DND-41 (cell line): ENCODE results near the gene DPH1.

Experiments used
- ATAC-seq: fragments of 200-7000 bp; cut with Tn5 transposase; 3 replicates; pipeline ENCODE4 v1.9.1; 2021; ENCODE audit warnings: low read depth; ENCODE audit not compliant: insufficient read depth
- DNase-seq: peaks from one replicate; pipeline ENCODE4 v3.0.0-alpha.2; 2020
- H2AFZ ChIP-seq: 2 replicates; pipeline ENCODE4 v1.6.0; 2012; ENCODE audit warnings: low read depth, low read length
- H3K27ac ChIP-seq: 2 replicates; pipeline ENCODE4 v1.5.1; 2012; ENCODE audit warnings: low read length, inconsistent platforms
- H3K27me3 ChIP-seq: fragments of 200-600 bp; sonication (generic); 2 replicates; pipeline ENCODE4 v1.6.0; 2012; ENCODE audit warnings: low read length, mild to moderate bottlenecking, inconsistent platforms; ENCODE audit not compliant: insufficient read depth, poor library complexity
- H3K36me3 ChIP-seq: 2 replicates; pipeline ENCODE4 v1.5.1; 2012; ENCODE audit warnings: low read length, inconsistent platforms; ENCODE audit not compliant: insufficient read depth
- H3K4me1 ChIP-seq: 2 replicates; pipeline ENCODE4 v1.5.1; 2012; ENCODE audit warnings: mild to moderate bottlenecking, low read length; ENCODE audit not compliant: insufficient read depth
- H3K4me2 ChIP-seq: 2 replicates; pipeline ENCODE4 v1.6.0; 2012; ENCODE audit warnings: mild to moderate bottlenecking, moderate library complexity, low read length, inconsistent platforms; ENCODE audit not compliant: insufficient read depth
- H3K4me3 ChIP-seq, 2 experiments: fragments of 200-600 bp in 1 of 2; shearing (Covaris generic) in 1 of 2; 2 replicates each; pipeline ENCODE4 v1.5.1; 2012 to 2016; ENCODE audit warnings: inconsistent platforms in 2 of 2, low read length in 2 of 2, mild to moderate bottlenecking in 2 of 2, low read depth in 1 of 2, moderate library complexity in 1 of 2
- H3K79me2 ChIP-seq: 2 replicates; pipeline ENCODE4 v1.6.0; 2012; ENCODE audit warnings: low read length, inconsistent platforms; ENCODE audit not compliant: insufficient read depth
- H3K9ac ChIP-seq: 2 replicates; pipeline ENCODE4 v1.6.0; 2012; ENCODE audit warnings: low read depth, mild to moderate bottlenecking, inconsistent platforms, low read length, moderate library complexity
- H3K9me3 ChIP-seq: 2 replicates; pipeline ENCODE4 v1.5.1; 2012; ENCODE audit warnings: low read length, moderate library complexity, mild to moderate bottlenecking, inconsistent platforms; ENCODE audit not compliant: insufficient read depth, severe bottlenecking
- H4K20me1 ChIP-seq: 2 replicates; pipeline ENCODE4 v1.6.0; 2012; ENCODE audit warnings: low read length; ENCODE audit not compliant: insufficient read depth
- CTCF ChIP-seq: IDR thresholded peaks from 2 replicates; pipeline ENCODE4 v1.5.1; 2012; ENCODE audit warnings: borderline replicate concordance, low read length, moderate library complexity, mild to moderate bottlenecking; ENCODE audit not compliant: poor library complexity, severe bottlenecking; ENCODE audit errors: extremely low read depth
- EZH2 ChIP-seq: IDR thresholded peaks from 3 replicates; pipeline ENCODE4 v1.6.1; 2012; ENCODE audit warnings: borderline replicate concordance, low read depth, mild to moderate bottlenecking, moderate library complexity, low read length, inconsistent platforms; ENCODE audit not compliant: severe bottlenecking

Gene DPH1

GRCh38 chr17:2027528-2028233 lies 2.3 kb upstream of the DPH1 start:
- peaks cover 29% of the 10 kb centered on the region for H3K27me3 ChIP-seq
- no peaks in the 10 kb centered on the region for H3K9me3 ChIP-seq
- DNase-seq = no peak
- ATAC-seq = no peak
- no peak overlapping the region for H3K4me3 ChIP-seq
- peaks cover 23% of the 10 kb centered on the region for H3K79me2 ChIP-seq
- H2AFZ ChIP-seq = no peak overlapping the region
- H3K4me2 ChIP-seq = no peak overlapping the region
- H3K27ac ChIP-seq = no peak overlapping the region
- TF ChIP-seq EZH2 = no peak
- no peak for TF ChIP-seq CTCF
- no peaks in the 10 kb centered on the region for H3K36me3 ChIP-seq
- no peak overlapping the region for H3K9ac ChIP-seq
- H4K20me1 ChIP-seq = 0 out of 2 replicates have a peak, but pooled peaks cover 3% of the 10 kb centered on the region
- peaks cover 43% of the 10 kb centered on the region for H3K4me1 ChIP-seq

- ATAC-seq (no peak), DNase-seq (no peak)
- Histone ChIP-seq H3K36me3 (no peaks in the 10 kb centered on the region), H3K79me2 (peaks cover 23% of the 10 kb centered on the region), H3K27ac (no peak overlapping the region), H3K9ac (no peak overlapping the region), H3K27me3 (peaks cover 26% of the 10 kb centered on the region), H2AFZ (no peak overlapping the region), H3K9me3 (no peaks in the 10 kb centered on the region), H3K4me2 (no peak overlapping the region), H3K4me1 (peaks cover 43% of the 10 kb centered on the region), H3K4me3 (no peak overlapping the region), H4K20me1 (0 out of 2 replicates have a peak, but pooled peaks cover 3% of the 10 kb centered on the region)
- TF ChIP-seq EZH2 (no peak), CTCF (no peak)
Observed at GRCh38 chr17:2028234-2028614, 1.7 kb upstream of the DPH1 start.

- TF ChIP-seq CTCF (no peak), EZH2 (no peak)
- DNase-seq (no peak), ATAC-seq (no peak)
- Histone ChIP-seq H3K36me3 (peaks cover 4% of the 10 kb centered on the region; the same call in 1 of the 2 replicates), H3K4me2 (no peak overlapping the region), H3K4me1 (peaks cover 43% of the 10 kb centered on the region), H3K4me3 (no peak overlapping the region), H3K79me2 (peaks cover 23% of the 10 kb centered on the region), H2AFZ (no peak overlapping the region), H3K9me3 (no peaks in the 10 kb centered on the region), H3K27ac (no peak overlapping the region), H3K9ac (no peak overlapping the region), H3K27me3 (peaks cover 24% of the 10 kb centered on the region), H4K20me1 (peaks cover 6% of the 10 kb centered on the region; the same call in 1 of the 2 replicates)
Observed at GRCh38 chr17:2028737-2029136, 1.2 kb upstream of the DPH1 start.
